RWPE2 (cell line): ENCODE measurements around the gene TMEM121.

Experiments used
- ATAC-seq: fragments of 200-7000 bp; cut with Tn5 transposase; 3 replicates; pipeline ENCODE4 v1.9.1; 2021; ENCODE audit warnings: low read depth
- DNase-seq: peaks from one replicate; pipeline ENCODE4 v3.0.0-alpha.2; 2020; ENCODE audit warnings: low spot score
- H3K27ac ChIP-seq: fragments of 450-650 bp; 2 replicates; pipeline ENCODE4 v1.5.1; 2017; ENCODE audit warnings: mild to moderate bottlenecking; ENCODE audit not compliant: poor library complexity, severe bottlenecking
- H3K27me3 ChIP-seq: fragments of 250-450 bp; sonication (Bioruptor Pico); 2 replicates; pipeline ENCODE4 v1.5.1; 2021; ENCODE audit warnings: mild to moderate bottlenecking, moderate library complexity; ENCODE audit not compliant: insufficient read depth, poor library complexity, severe bottlenecking
- H3K36me3 ChIP-seq: fragments of 250-450 bp; sonication (Bioruptor Pico); 2 replicates; pipeline ENCODE4 v1.5.1; 2020; ENCODE audit warnings: low read depth, mild to moderate bottlenecking, moderate library complexity
- H3K4me1 ChIP-seq: fragments of 250-450 bp; sonication (Bioruptor Pico); 2 replicates; pipeline ENCODE4 v1.5.1; 2021; ENCODE audit warnings: mild to moderate bottlenecking, moderate library complexity; ENCODE audit not compliant: insufficient read depth, poor library complexity, severe bottlenecking
- H3K4me3 ChIP-seq: fragments of 250-450 bp; sonication (Bioruptor Pico); 2 replicates; pipeline ENCODE4 v1.5.1; 2021; ENCODE audit warnings: mild to moderate bottlenecking, moderate library complexity; ENCODE audit not compliant: severe bottlenecking
- H3K9me3 ChIP-seq: fragments of 250-450 bp; sonication (Bioruptor Pico); 2 replicates; pipeline ENCODE4 v1.5.1; 2021; ENCODE audit warnings: mild to moderate bottlenecking, moderate library complexity; ENCODE audit not compliant: severe bottlenecking
- TF ChIP-seq, protein P1 (sequence below): fragments of 450-650 bp; IDR thresholded peaks from one replicate; pipeline ENCODE4 v1.5.1; 2017; ENCODE audit warnings: mild to moderate bottlenecking, moderate library complexity; ENCODE audit not compliant: poor library complexity, severe bottlenecking

Gene TMEM121

GRCh38 chr14:105479431-105480158 lies 46.8 kb upstream of the TMEM121 start:
- Histone ChIP-seq H3K27me3 (no peaks in the 10 kb centered on the region), H3K9me3 (no peaks in the 10 kb centered on the region), H3K27ac (peak overlapping the region; percentile 93), H3K36me3 (no peaks in the 10 kb centered on the region; the same call in 1 of the 2 replicates), H3K4me1 (peaks cover 40% of the 10 kb centered on the region), H3K4me3 (no peak overlapping the region)
- DNase-seq (no peak), ATAC-seq (no peak)
- TF ChIP-seq, protein P1, sequence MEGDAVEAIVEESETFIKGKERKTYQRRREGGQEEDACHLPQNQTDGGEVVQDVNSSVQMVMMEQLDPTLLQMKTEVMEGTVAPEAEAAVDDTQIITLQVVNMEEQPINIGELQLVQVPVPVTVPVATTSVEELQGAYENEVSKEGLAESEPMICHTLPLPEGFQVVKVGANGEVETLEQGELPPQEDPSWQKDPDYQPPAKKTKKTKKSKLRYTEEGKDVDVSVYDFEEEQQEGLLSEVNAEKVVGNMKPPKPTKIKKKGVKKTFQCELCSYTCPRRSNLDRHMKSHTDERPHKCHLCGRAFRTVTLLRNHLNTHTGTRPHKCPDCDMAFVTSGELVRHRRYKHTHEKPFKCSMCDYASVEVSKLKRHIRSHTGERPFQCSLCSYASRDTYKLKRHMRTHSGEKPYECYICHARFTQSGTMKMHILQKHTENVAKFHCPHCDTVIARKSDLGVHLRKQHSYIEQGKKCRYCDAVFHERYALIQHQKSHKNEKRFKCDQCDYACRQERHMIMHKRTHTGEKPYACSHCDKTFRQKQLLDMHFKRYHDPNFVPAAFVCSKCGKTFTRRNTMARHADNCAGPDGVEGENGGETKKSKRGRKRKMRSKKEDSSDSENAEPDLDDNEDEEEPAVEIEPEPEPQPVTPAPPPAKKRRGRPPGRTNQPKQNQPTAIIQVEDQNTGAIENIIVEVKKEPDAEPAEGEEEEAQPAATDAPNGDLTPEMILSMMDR, result no peak

GRCh38 chr14:105480199-105480746 lies 46.1 kb upstream of the TMEM121 start:
- H3K36me3 ChIP-seq, result no peaks in the 10 kb centered on the region; the same call in 1 of the 2 replicates
- H3K27me3 ChIP-seq, result no peaks in the 10 kb centered on the region
- H3K4me3 ChIP-seq, result no peak overlapping the region
- H3K9me3 ChIP-seq, result no peaks in the 10 kb centered on the region
- DNase-seq (no peak), ATAC-seq (no peak)
- TF ChIP-seq, protein P1, result no peak
- H3K27ac ChIP-seq, result peak overlapping the region; percentile 93
- H3K4me1 ChIP-seq, result peaks cover 40% of the 10 kb centered on the region

GRCh38 chr14:105480807-105481801 lies 45.3 kb upstream of the TMEM121 start:
- H3K36me3 ChIP-seq, result no peaks in the 10 kb centered on the region; the same call in 1 of the 2 replicates
- TF ChIP-seq, protein P1, result peak; percentile 99
- H3K4me1 ChIP-seq, result peaks cover 40% of the 10 kb centered on the region
- H3K9me3 ChIP-seq, result no peaks in the 10 kb centered on the region
- peak overlapping the region; percentile 93 for H3K27ac ChIP-seq
- ATAC-seq (peak; percentile 53), DNase-seq (no peak)
- H3K27me3 ChIP-seq, result no peaks in the 10 kb centered on the region
- peak overlapping the region; percentile 1 for H3K4me3 ChIP-seq

GRCh38 chr14:105481886-105482457 lies 44.4 kb upstream of the TMEM121 start:
- TF ChIP-seq, protein P1, result no peak
- Histone ChIP-seq H3K4me1 (peaks cover 32% of the 10 kb centered on the region), H3K4me3 (no peak overlapping the region), H3K27ac (peak overlapping the region; percentile 93), H3K27me3 (no peaks in the 10 kb centered on the region), H3K9me3 (no peaks in the 10 kb centered on the region), H3K36me3 (no peaks in the 10 kb centered on the region; the same call in 1 of the 2 replicates)
- peak; percentile 35 for ATAC-seq
- DNase-seq, result peak; percentile 99
